Measurements from ENCODE around the gene ANKRD6. TPM values are rescaled to one million over a fixed set of nuclear protein-coding genes. Genes with fewer than 3 reads are reported as not detected.

Gene ANKRD6
- total and polyA plus RNA-seq, 2 donors (not counting 1 experiment from before 2014, with no cell fraction given): 3.8 to 10.5 TPM

DNA sequence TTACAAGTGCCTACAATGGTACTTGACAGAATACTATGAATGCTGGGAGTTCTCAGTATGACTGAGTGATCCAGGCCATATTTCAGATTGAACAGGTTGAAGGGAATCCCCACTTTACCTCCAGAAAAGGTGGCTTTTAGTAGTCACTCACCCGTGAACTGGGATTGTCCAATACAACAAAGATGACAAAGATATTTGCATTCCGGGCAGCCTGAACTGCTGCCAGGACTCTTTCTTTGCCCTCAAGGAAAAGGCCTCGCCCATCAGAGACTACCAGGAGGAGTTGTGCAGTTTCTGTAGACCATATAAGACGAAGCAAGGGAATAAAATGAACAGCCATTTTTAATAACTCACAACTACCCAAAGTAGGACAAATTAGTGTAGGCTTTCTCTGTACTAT, 211.9 kb downstream of the ANKRD6 start:
- no peak overlapping the region for H3K9ac ChIP-seq (ENCODE audit: low read length)
- H2AFZ ChIP-seq (ENCODE audit: insufficient read depth, low read depth, low read length, poor library complexity, severe bottlenecking): no peak overlapping the region
- H3K4me2 ChIP-seq (replicated peaks; ENCODE audit: low read depth, low read length, poor library complexity, severe bottlenecking): no peak overlapping the region
- H3K27ac ChIP-seq (ENCODE audit: low read length in 2 of 2): no peak overlapping the region
- CTCF ChIA-PET: no interaction called here
- WGBS (ENCODE audit: insufficient coverage): 93% methylated on average over 3 of the region's 4 CpGs
- ATAC-seq (ENCODE audit: low read depth) (no peak), DNase-seq (no peak)
- Mint-ChIP-seq H3K4me3 (no peak overlapping the region), H3K27ac (no peak overlapping the region), H3K27me3 (no peaks in the 10 kb centered on the region), H3K9me3 (ENCODE audit: insufficient read depth) (no peaks in the 10 kb centered on the region), H3K4me1 (peaks cover 3% of the 10 kb centered on the region)
- no peaks in the 10 kb centered on the region for H3K9me3 ChIP-seq (ENCODE audit: control extremely low read depth in 1 of 3, control insufficient read depth in 2 of 3, insufficient read depth in 1 of 3, low read length in 2 of 3)
- H3K4me1 ChIP-seq (ENCODE audit: control insufficient read depth in 2 of 2, insufficient read depth in 2 of 2, low read length in 2 of 2): no peaks in the 10 kb centered on the region
- H3K4me3 ChIP-seq (ENCODE audit: control extremely low read depth in 1 of 5, extremely low read depth in 1 of 5, insufficient read depth in 1 of 5, low read depth in 2 of 5, low read length in 4 of 5): no peak overlapping the region
- intact Hi-C loops (cut with micrococcal nuclease): no loop called here
- POLR2A ChIA-PET: no interaction called here
- peaks cover under 1% of the 10 kb centered on the region for H3K79me2 ChIP-seq (ENCODE audit: control insufficient read depth, insufficient read depth, low read length)
- H3K27me3 ChIP-seq (replicated peaks in 1 of 4; ENCODE audit: control extremely low read depth in 1 of 4, control insufficient read depth in 3 of 4, insufficient read depth in 4 of 4, low read length in 3 of 4): no peaks in the 10 kb centered on the region
- no peak for TF ChIP-seq EZH2 (IDR thresholded peaks at IDR 0.05; ENCODE audit: borderline replicate concordance, insufficient read depth, low read depth, low read length, poor library complexity, severe bottlenecking)
- TF ChIP-seq, protein P1, sequence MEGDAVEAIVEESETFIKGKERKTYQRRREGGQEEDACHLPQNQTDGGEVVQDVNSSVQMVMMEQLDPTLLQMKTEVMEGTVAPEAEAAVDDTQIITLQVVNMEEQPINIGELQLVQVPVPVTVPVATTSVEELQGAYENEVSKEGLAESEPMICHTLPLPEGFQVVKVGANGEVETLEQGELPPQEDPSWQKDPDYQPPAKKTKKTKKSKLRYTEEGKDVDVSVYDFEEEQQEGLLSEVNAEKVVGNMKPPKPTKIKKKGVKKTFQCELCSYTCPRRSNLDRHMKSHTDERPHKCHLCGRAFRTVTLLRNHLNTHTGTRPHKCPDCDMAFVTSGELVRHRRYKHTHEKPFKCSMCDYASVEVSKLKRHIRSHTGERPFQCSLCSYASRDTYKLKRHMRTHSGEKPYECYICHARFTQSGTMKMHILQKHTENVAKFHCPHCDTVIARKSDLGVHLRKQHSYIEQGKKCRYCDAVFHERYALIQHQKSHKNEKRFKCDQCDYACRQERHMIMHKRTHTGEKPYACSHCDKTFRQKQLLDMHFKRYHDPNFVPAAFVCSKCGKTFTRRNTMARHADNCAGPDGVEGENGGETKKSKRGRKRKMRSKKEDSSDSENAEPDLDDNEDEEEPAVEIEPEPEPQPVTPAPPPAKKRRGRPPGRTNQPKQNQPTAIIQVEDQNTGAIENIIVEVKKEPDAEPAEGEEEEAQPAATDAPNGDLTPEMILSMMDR (IDR thresholded peaks at IDR 0.05): no peak
- H4K20me1 ChIP-seq (ENCODE audit: control insufficient read depth, insufficient read depth, low read length, poor library complexity, severe bottlenecking): no peaks in the 10 kb centered on the region
- H3K36me3 ChIP-seq (replicated peaks in 1 of 2; ENCODE audit: control extremely low read depth in 1 of 2, control insufficient read depth in 1 of 2, extremely low read depth in 1 of 2, insufficient read depth in 2 of 2, low read length in 1 of 2): peaks cover 13 to 46% of the 10 kb centered on the region in 2 experiments

DNA sequence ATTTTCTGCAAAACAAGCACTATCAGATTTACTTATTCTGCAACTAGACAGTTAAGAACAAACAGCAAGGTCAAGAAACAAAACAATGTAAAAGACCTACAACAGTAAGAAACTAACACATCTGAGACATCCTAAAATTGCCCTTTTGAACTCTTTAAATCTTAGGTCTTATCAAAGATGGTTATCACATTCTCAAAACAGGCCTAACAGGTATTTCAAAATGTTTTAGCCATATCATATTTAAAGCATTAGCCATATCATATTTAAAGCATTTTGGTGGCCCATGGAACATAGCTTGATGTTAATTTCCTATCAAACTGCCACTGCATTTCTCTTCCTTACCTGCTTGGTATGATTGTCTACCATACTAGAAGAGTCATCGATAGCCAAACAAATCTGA, 216.7 kb downstream of the ANKRD6 start:
- Mint-ChIP-seq H3K27ac (no peak overlapping the region), H3K4me3 (no peak overlapping the region), H3K27me3 (no peaks in the 10 kb centered on the region), H3K4me1 (no peaks in the 10 kb centered on the region), H3K9me3 (ENCODE audit: insufficient read depth) (no peaks in the 10 kb centered on the region)
- no peaks in the 10 kb centered on the region for H3K9me3 ChIP-seq (ENCODE audit: control extremely low read depth in 1 of 3, control insufficient read depth in 2 of 3, insufficient read depth in 1 of 3, low read length in 2 of 3)
- ATAC-seq (ENCODE audit: low read depth) (no peak), DNase-seq (no peak)
- CTCF ChIA-PET: no interaction called here
- H3K36me3 ChIP-seq (replicated peaks in 1 of 2; ENCODE audit: control extremely low read depth in 1 of 2, control insufficient read depth in 1 of 2, extremely low read depth in 1 of 2, insufficient read depth in 2 of 2, low read length in 1 of 2): peaks cover 9 to 57% of the 10 kb centered on the region in 2 experiments
- H3K4me1 ChIP-seq (ENCODE audit: control insufficient read depth in 2 of 2, insufficient read depth in 2 of 2, low read length in 2 of 2): no peaks in the 10 kb centered on the region
- no peak overlapping the region for H3K4me3 ChIP-seq (ENCODE audit: control extremely low read depth in 1 of 5, extremely low read depth in 1 of 5, insufficient read depth in 1 of 5, low read depth in 2 of 5, low read length in 4 of 5)
- H2AFZ ChIP-seq (ENCODE audit: insufficient read depth, low read depth, low read length, poor library complexity, severe bottlenecking): no peak overlapping the region
- intact Hi-C loops (cut with micrococcal nuclease): no loop called here
- TF ChIP-seq, protein P1 (IDR thresholded peaks at IDR 0.05): no peak
- TF ChIP-seq EZH2 (IDR thresholded peaks at IDR 0.05; ENCODE audit: borderline replicate concordance, insufficient read depth, low read depth, low read length, poor library complexity, severe bottlenecking): no peak
- 100% methylated on average over 1 of the region's 1 CpG for WGBS (ENCODE audit: insufficient coverage)
- no peaks in the 10 kb centered on the region for H4K20me1 ChIP-seq (ENCODE audit: control insufficient read depth, insufficient read depth, low read length, poor library complexity, severe bottlenecking)
- H3K79me2 ChIP-seq (ENCODE audit: control insufficient read depth, insufficient read depth, low read length): no peaks in the 10 kb centered on the region
- no peaks in the 10 kb centered on the region for H3K27me3 ChIP-seq (replicated peaks in 1 of 4; ENCODE audit: control extremely low read depth in 1 of 4, control insufficient read depth in 3 of 4, insufficient read depth in 4 of 4, low read length in 3 of 4)
- POLR2A ChIA-PET: no interaction called here
- H3K9ac ChIP-seq (ENCODE audit: low read length): no peak overlapping the region
- no peak overlapping the region for H3K27ac ChIP-seq (ENCODE audit: low read length in 2 of 2)
- H3K4me2 ChIP-seq (replicated peaks; ENCODE audit: low read depth, low read length, poor library complexity, severe bottlenecking): no peak overlapping the region

Data from B cell (primary cell).